H1 (cell line): Measurements from ENCODE around the gene HSH2D. TPM values are rescaled to one million over a fixed set of nuclear protein-coding genes. Genes with fewer than 3 reads are reported as not detected.

Source experiments
- BCL11A ChIP-seq, 2 experiments: IDR thresholded peaks; one replicate each; pipeline ENCODE4 v1.6.1; 2011; ENCODE audit warnings: low read depth in 2 of 2, low read length in 2 of 2, mild to moderate bottlenecking in 2 of 2
- EP300 ChIP-seq, 2 experiments: IDR thresholded peaks; 1 replicate in 1 of 2; 2 replicates in 1 of 2; pipeline ENCODE4 v1.6.1; 2011 to 2012; ENCODE audit warnings: low read depth in 2 of 2, low read length in 2 of 2, mild to moderate bottlenecking in 2 of 2, borderline replicate concordance in 1 of 2, inconsistent platforms in 1 of 2, moderate library complexity in 1 of 2
- TAF1 ChIP-seq: IDR thresholded peaks from 2 replicates; pipeline ENCODE4 v1.6.1; 2011; ENCODE audit warnings: mild to moderate bottlenecking, low read depth, low read length
- polyA plus RNA-seq, 7 experiments: library from polyadenylated mRNA; depleted of rRNA in 3 of 7; stranded (reverse) in 5 of 7; unstranded in 2 of 7; fragments of >200 nt in 5 of 7; fragments of 200-250 nt in 2 of 7; gene quantifications; 1 replicate in 5 of 7; 2 replicates in 1 of 7; 4 replicates in 1 of 7; pipeline versions ENCODE4 v1.2.1 to v1.2.3, GENCODE V29; 2011 to 2013; ENCODE audit warnings: missing spikeins in 2 of 7, mixed read lengths in 2 of 7
- total RNA-seq: library from RNA; stranded (reverse); fragmentation: NEBNext Ultra II Directional; extraction: Animal tissue kit (Norgen Biotek cat#: 25700); gene quantifications from 2 replicates; pipeline ENCODE4 v1.2.1, GENCODE V29; 2021

HSH2D gene
- total and polyA plus RNA-seq, 2 of the 8 experiments (the other 6 are each of a cell fraction or from before 2014, with no cell fraction given), result 0.67 to 1.6 TPM

DNA sequence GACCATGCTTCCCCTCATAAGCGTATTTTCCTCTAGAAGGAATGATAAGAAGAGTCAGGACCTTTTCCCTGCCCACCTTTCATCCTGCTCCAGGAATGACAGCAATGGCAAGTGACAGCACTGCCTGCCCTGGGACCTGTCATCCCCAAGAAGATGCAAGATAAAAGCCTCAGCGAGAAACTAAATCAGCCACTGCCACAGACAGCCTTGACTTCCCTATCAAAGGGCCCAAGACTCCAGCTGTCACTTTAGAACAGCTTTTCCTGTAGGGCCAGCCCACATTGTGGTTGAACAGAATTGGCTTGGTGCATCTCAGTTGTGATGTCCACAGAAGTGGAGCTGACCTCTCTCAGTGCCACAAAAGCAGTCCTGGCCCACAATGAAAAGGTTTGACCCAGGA lies 30.7 kb upstream of the HSH2D start (continued):
- no peak for TF ChIP-seq EP300 (IDR thresholded peaks at IDR 0.05; ENCODE audit: borderline replicate concordance in 1 of 2, low read depth in 2 of 2, low read length in 2 of 2)
- no peak for TF ChIP-seq TAF1
- TF ChIP-seq BCL11A (IDR thresholded peaks at IDR 0.05; ENCODE audit: low read depth in 2 of 2, low read length in 2 of 2), result no peak
